Kidney (tissue), 14 donors: Measurements from ENCODE around the gene TMEM91. TPM values are rescaled to one million over a fixed set of nuclear protein-coding genes. Genes with fewer than 3 reads are reported as not detected.
A peak's percentile ranks its signal among the peaks of the same experiment; 100 is the strongest.
"Not testable (repeated sequence)": the region's sequence is repeated elsewhere in the genome, so short reads cannot be mapped to it uniquely, and the experiment has no call there.

ENCODE experiments used
- DNase-seq, 5 donors: peaks; one replicate each; pipeline ENCODE4 v3.0.0-alpha.2; 2013 to 2020
- FAIRE-seq: peaks from 2 replicates; lab custom pipeline; 2012; peaks lifted over from hg19 to GRCh38; lab: Jason Lieb, UNC
- H3K27ac ChIP-seq, 2 donors: one replicate each; pipeline ENCODE4 v1.7.0; 2013; ENCODE audit warnings: low read depth in 2 of 2, low read length in 2 of 2, inconsistent platforms in 1 of 2
- H3K27me3 ChIP-seq: one replicate; pipeline ENCODE4 v1.7.1; 2013; ENCODE audit warnings: low read length, inconsistent platforms; ENCODE audit not compliant: control insufficient read depth, insufficient read depth
- H3K36me3 ChIP-seq, 3 donors: one replicate each; pipeline versions ENCODE4 v1.7.0 to v1.7.1; 2013; ENCODE audit warnings: low read length in 3 of 3, control low read depth in 1 of 3, inconsistent platforms in 1 of 3; ENCODE audit not compliant: insufficient read depth in 3 of 3, control insufficient read depth in 2 of 3
- H3K4me1 ChIP-seq, 3 donors: one replicate each; pipeline versions ENCODE4 v1.7.0 to v1.7.1; 2013; ENCODE audit warnings: low read length in 3 of 3, inconsistent platforms in 1 of 3, low read depth in 1 of 3; ENCODE audit not compliant: control insufficient read depth in 2 of 3, insufficient read depth in 2 of 3
- H3K4me3 ChIP-seq, 3 donors: one replicate each; pipeline versions ENCODE4 v1.7.0 to v1.8.1; 2013; ENCODE audit warnings: low read length in 3 of 3, control low read depth in 1 of 3, inconsistent platforms in 1 of 3
- H3K9ac ChIP-seq, 3 donors: one replicate each; pipeline versions ENCODE4 v1.7.0 to v1.7.1; 2013; ENCODE audit warnings: low read length in 3 of 3, control low read depth in 1 of 3, inconsistent platforms in 1 of 3
- H3K9me3 ChIP-seq, 3 donors: one replicate each; pipeline versions ENCODE4 v1.7.0 to v1.7.1; 2013; ENCODE audit warnings: low read length in 3 of 3, control low read depth in 1 of 3, inconsistent platforms in 1 of 3; ENCODE audit not compliant: control insufficient read depth in 2 of 3, insufficient read depth in 1 of 3
- CTCF ChIP-seq: IDR thresholded peaks from 3 replicates; pipeline ENCODE4 v1.5.1; 2012; ENCODE audit warnings: mild to moderate bottlenecking, moderate library complexity, borderline replicate concordance; ENCODE audit not compliant: insufficient read depth; ENCODE audit errors: extremely low read depth
- intact Hi-C: fragments of 100-400 bp; cut with DNase I; formaldehyde crosslinking; loops from one replicate; pipeline ENCODE4 v1.11.1; 2022
- polyA plus RNA-seq: library from polyadenylated mRNA; stranded (reverse); fragments of 350-450 nt; fragmentation: Illumina TruSeq; extraction: RNeasy Lipid Tissue Mini Kit (QIAGEN cat#74804); gene quantifications from one replicate; pipeline ENCODE4 v1.2.3, GENCODE V29; 2014; ENCODE audit warnings: low read depth, low replicate concordance; ENCODE audit not compliant: insufficient read depth
- total RNA-seq: library from RNA; stranded (reverse); fragmentation: NEBNext Ultra II Directional; extraction: Animal tissue kit (Norgen Biotek cat#: 25700); gene quantifications from one replicate; pipeline ENCODE4 v1.2.1, GENCODE V29; 2021
- donor health status: control.
- donor health status: control.
- donor health status: control.
- donor health status: control.
- donor health status: control.
- donor health status: DM: yes; HTN: yes; CAD: no.
- donor health status: Normal renal cell carcinoma (clear cell type).

Gene TMEM91
- total and polyA plus RNA-seq, 2 donors from 2014 or later: 9.5 to 24.3 TPM

- H3K27ac ChIP-seq: no peak overlapping the region
- H3K9ac ChIP-seq: no peak overlapping the region
- TF ChIP-seq CTCF: no peak
- FAIRE-seq: no peak
- H3K27me3 ChIP-seq: no peaks in the 10 kb centered on the region
- H3K4me3 ChIP-seq: no peak overlapping the region
- H3K9me3 ChIP-seq: no peaks in the 10 kb centered on the region
- intact Hi-C loops: no loop called here
- peaks cover 0 to 17% (median 0%) of the 10 kb centered on the region in 3 donors for H3K4me1 ChIP-seq
- H3K36me3 ChIP-seq: peaks cover 0 to 5% (median 4%) of the 10 kb centered on the region in 3 donors
- peak in 1 of 5 donors; percentile 29 for DNase-seq
Observed at GRCh38 chr19:41407271-41407670, 30.9 kb downstream of the TMEM91 start.

GRCh38 chr19:41408256-41408655 lies 31.9 kb downstream of the TMEM91 start:
- H3K36me3 ChIP-seq: peaks cover 0 to 10% (median 4%) of the 10 kb centered on the region in 3 donors
- no peak overlapping the region for H3K9ac ChIP-seq
- H3K27me3 ChIP-seq: no peaks in the 10 kb centered on the region
- no peaks in the 10 kb centered on the region for H3K9me3 ChIP-seq
- FAIRE-seq: no peak
- no peak for DNase-seq
- no peak overlapping the region for H3K4me3 ChIP-seq
- H3K4me1 ChIP-seq: peaks cover 0 to 12% (median 0%) of the 10 kb centered on the region in 3 donors
- no peak overlapping the region for H3K27ac ChIP-seq
- intact Hi-C loops: no loop called here
- TF ChIP-seq CTCF: no peak

- H3K9ac ChIP-seq, H3K9me3 ChIP-seq, H3K27me3 ChIP-seq, H3K4me1 ChIP-seq, intact Hi-C loops, H3K4me3 ChIP-seq, DNase-seq, FAIRE-seq: not testable (repeated sequence)
- Histone ChIP-seq H3K36me3 (peaks cover 0 to 13% (median 4%) of the 10 kb centered on the region in 3 donors), H3K27ac (peak overlapping the region; percentile 1 to 59)
Observed at GRCh38 chr19:41408846-41409245, 32.5 kb downstream of the TMEM91 start.

- H3K4me3 ChIP-seq: no peak overlapping the region
- intact Hi-C loops: no loop called here
- DNase-seq (no peak), FAIRE-seq (no peak)
- H3K4me1 ChIP-seq: peaks cover 0 to 8% (median 0%) of the 10 kb centered on the region in 3 donors
- H3K27ac ChIP-seq: peak overlapping the region; percentile 1 to 59
- H3K27me3 ChIP-seq: no peaks in the 10 kb centered on the region
- H3K9ac ChIP-seq: no peak overlapping the region
- H3K9me3 ChIP-seq: no peaks in the 10 kb centered on the region
- no peak for TF ChIP-seq CTCF
- H3K36me3 ChIP-seq: peaks cover 0 to 17% (median 8%) of the 10 kb centered on the region in 3 donors
Observed at GRCh38 chr19:41409288-41409687, 33.0 kb downstream of the TMEM91 start.
